LNCAP (cell line): Measurements from ENCODE around the gene APP.

Experiments used
- TF ChIP-seq, protein P1 (sequence below): fragments of 450-650 bp; IDR thresholded peaks from 2 replicates; pipeline ENCODE4 v1.5.1; 2017; ENCODE audit warnings: mild to moderate bottlenecking

The APP gene

DNA sequence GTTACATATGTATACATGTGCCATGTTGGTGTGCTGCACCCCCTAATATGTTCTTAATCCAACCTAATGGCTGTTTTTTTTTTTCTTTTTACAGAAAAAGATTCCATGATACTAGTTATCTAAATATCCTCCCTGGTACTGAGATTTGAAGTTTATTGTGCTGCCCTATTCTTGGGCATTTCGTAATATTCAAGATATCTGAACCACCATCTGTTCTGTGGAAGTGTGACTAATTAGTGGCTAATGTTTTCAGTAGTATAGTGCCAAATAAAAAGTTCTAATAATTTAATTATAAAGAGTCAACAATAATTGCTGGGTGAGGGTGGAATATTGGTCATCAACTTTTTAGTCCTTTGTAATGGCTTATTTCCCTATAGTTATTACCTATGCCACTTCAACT is 218.3 kb downstream of the APP start:
- TF ChIP-seq, protein P1, sequence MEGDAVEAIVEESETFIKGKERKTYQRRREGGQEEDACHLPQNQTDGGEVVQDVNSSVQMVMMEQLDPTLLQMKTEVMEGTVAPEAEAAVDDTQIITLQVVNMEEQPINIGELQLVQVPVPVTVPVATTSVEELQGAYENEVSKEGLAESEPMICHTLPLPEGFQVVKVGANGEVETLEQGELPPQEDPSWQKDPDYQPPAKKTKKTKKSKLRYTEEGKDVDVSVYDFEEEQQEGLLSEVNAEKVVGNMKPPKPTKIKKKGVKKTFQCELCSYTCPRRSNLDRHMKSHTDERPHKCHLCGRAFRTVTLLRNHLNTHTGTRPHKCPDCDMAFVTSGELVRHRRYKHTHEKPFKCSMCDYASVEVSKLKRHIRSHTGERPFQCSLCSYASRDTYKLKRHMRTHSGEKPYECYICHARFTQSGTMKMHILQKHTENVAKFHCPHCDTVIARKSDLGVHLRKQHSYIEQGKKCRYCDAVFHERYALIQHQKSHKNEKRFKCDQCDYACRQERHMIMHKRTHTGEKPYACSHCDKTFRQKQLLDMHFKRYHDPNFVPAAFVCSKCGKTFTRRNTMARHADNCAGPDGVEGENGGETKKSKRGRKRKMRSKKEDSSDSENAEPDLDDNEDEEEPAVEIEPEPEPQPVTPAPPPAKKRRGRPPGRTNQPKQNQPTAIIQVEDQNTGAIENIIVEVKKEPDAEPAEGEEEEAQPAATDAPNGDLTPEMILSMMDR: no peak

DNA sequence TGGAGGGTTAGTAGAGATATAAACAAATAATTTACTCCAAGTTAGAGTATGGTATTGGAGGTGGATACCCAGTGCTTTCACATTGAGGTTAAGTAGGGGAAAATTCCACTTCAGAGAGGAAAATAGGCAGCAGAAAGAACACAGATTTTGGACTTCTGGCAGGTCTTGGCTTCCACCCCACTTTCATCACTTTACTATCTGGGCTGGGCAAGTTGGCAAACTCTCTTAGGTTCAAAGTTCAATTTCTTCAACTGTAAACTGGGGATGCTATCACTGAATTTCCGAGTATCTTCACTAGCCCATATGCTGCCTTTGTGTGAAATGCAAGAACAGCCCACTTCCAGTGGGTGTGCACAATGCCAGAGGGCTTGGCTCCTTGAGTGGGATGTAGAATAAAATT is 220.9 kb downstream of the APP start:
- TF ChIP-seq, protein P1: no peak

DNA sequence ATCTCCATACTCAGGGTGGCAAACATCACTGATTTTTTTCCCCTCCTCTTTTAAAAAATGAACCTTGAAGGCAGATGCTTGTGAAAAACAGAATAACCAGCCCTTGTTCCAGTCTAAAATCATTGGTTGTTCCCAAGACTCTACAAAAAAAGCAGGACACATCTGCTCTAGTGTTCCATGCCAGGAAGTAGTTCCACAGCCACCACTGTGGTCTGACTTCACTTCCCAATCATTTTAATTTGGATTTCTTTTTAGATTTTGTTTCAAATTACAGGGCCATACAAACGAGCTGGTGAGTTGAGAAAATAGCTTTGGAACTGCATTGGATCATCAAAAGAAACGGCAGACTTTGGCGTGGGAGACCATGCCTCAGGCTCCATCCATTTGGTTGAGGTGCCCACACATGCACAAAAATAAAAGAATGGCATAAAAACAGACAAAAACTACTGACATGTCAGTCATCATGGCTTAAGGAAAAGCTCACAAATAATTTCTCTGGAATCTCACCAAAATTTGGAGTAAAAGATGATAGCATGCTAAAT is 225.8 kb downstream of the APP start:
- TF ChIP-seq, protein P1: no peak

DNA sequence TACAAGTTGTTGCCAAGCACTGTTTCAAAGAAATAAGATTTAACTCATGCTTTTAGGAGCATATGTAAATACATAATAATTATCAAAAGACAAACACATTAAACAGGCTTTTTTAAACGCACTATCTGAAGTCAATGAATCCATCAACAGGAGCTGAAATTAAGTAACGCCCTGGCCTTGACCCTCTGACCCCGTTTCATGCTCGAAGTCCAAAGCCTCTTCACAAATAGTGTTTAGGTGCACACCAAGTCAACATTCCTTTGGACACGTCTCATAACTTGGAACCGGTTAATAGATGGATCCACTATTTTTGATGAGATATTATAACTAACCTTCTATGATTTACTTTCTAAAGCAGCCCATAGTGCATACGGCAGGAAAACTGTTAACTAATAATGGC is 226.5 kb downstream of the APP start:
- TF ChIP-seq, protein P1: no peak

DNA sequence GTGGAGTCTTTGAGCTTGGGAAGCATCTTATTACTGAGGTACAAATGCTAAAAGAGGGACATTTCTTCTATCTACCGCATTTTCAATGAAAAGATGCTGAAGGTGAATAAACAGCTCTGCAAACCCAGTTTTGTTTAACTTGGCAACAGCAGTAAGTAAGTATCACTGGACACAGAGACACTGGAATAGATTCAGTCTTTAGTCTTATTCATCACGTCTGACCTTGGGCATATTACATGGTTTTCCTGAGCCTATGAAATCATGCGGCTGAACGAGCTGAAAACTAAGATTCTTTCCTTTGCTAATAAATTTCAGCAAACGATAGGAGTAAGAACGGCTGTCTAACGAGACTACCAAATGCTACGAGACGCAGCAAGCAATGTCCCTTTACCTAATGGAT is 228.4 kb downstream of the APP start:
- TF ChIP-seq, protein P1: no peak

DNA sequence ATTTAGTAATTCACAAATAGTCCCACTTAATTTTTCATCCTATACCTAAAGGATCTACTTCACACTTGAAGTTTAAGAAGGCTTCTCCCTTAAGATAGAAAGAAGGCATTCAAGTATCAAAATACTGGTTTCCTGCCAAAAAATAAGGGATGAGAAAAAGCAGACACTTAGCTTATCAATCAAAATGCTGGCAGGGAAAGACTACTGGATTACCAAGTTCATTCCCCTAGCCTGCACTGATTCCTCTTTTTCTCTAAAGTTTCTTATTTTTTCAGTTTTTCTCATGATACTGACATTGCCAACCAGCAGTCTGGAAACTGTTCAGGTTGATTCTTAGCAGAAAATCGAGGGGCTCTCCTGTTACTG is 231.2 kb downstream of the APP start:
- TF ChIP-seq, protein P1: no peak

DNA sequence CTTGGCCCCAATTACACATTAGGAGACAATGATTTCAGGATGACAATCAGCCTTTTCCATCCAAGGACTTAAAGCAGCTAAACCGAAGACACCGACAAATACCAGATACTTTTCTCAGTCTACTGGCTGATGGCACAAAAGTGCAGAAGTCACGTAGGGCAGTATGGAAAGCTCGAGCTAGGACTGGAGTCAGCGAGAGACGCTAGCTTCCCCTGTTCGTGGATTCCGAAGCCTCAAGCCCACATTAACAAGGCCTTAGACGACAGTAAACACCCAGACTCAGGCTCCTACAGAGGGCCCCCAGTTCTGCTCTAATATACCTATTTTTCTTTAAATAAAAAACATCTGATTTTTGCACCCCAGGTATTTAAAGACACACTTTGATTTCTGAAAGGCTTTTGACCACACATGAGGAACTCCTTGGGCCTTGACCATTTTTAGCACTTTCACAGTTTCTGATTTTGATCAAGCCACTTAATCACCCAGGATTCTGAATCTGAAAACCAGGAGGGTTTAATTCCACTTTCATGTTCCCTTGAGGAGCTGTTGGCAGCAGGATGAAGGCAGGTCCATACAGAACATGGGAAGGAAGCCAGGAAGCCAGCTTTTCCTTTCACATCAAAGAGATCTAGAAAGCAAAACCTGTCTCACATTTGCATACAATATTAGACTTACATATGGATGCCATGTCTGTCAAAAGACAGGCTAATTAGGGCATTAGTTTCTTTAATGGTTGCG is 231.7 kb downstream of the APP start:
- TF ChIP-seq, protein P1: no peak

DNA sequence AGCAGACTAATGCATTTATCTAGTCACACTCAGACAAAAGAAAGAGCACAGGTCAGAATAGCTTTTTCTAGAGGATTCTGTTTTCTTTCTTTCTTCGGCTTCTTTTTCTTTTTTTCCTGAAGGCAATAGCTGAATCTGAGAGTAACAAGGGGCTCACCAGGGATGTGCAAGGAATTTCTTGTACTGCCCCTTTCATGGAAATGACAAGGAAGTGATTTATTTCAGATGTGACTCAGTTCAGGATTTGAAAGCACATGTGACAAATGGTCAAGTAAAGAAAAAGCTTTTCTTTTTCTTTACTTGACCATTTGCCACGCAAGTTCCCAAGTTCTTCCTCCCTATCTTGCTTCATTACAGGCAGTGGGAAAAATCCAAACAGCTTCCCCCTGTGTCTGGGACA is 233.8 kb downstream of the APP start:
- TF ChIP-seq, protein P1: no peak
